ENCODE data around the gene LAT.

GRCh38 chr16:28964496-28964895 lies 20.4 kb upstream of the LAT start:
- no peak for TF ChIP-seq CTCF (IDR thresholded peaks at IDR 0.05)
- TF ChIP-seq POLR2A (IDR thresholded peaks at IDR 0.05), result no peak
- TF ChIP-seq POLR2AphosphoS5 (IDR thresholded peaks at IDR 0.05), result no peak
- no peak for TF ChIP-seq EP300 (IDR thresholded peaks at IDR 0.05; ENCODE audit: low read depth)
